Measurements from ENCODE around the gene ABR. TPM values are rescaled to one million over a fixed set of nuclear protein-coding genes. Genes with fewer than 3 reads are reported as not detected.

The ABR gene
- total and polyA plus RNA-seq, 4 donors = 2.7 to 12.9 (median 6.8) TPM

DNA sequence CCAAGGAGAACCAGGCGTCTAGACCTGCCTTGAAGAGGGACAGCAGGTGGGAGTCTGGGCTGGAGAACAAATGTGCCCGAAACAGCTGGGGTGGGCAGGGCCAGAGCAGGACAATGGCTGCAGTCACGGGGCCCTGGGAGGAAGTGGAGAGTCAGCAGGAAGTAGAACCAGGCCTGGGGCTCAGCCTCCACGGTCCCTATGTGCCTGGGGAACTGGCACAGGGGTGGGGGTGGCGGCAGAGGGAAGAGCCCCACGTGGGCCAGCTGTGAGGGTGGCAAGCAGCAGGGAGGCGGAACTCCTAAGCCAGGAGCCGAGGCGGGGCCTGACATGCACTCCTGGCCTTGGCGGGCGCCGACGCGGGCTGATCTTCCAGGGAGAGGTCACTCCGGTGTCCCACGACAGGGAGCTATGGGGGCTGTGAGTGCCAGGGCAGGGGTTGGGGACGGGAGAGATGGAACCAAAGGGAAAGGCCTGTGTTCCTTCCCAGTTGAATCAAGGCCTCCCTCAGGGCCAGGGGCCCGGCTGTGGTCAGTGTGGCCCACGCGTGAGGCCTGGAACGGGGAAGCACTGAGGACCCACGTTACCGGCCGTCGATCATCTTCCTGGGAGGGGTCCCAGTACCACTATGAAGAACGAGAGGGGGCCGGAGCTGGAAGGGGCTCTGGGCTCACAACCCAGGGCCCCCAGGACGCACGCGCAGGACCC lies 140.1 kb downstream of the ABR start (continued):
- TF ChIP-seq HNF4G (IDR thresholded peaks at IDR 0.05) (no peak), FOXA1 (IDR thresholded peaks at IDR 0.05) (no peak), GABPA (IDR thresholded peaks at IDR 0.05 in 1 of 2, conservative IDR thresholded peaks at IDR 0.05 in 1 of 2) (no peak), REST (IDR thresholded peaks at IDR 0.05) (no peak)

GRCh38 chr17:1039123-1039507 lies 140.7 kb downstream of the ABR start:
- no peaks in the 10 kb centered on the region for H3K36me3 ChIP-seq (ENCODE audit: control insufficient read depth in 4 of 4, insufficient read depth in 3 of 4, low read depth in 1 of 4, low read length in 3 of 4)
- no peaks in the 10 kb centered on the region for H3K9me3 ChIP-seq (ENCODE audit: control insufficient read depth in 4 of 4, low read length in 3 of 4)
- H3K4me3 ChIP-seq (ENCODE audit: low read depth in 1 of 3, low read length in 3 of 3) = no peak overlapping the region
- H3K9ac ChIP-seq (ENCODE audit: low read depth in 1 of 2, low read length in 2 of 2) = no peak overlapping the region
- DNase-seq (ENCODE audit: low spot score) = no peak
- no peak for TF ChIP-seq RXRA (IDR thresholded peaks at IDR 0.05)
- no peak for TF ChIP-seq JUND (IDR thresholded peaks at IDR 0.05)
- no peak for TF ChIP-seq HNF4G (IDR thresholded peaks at IDR 0.05)
- TF ChIP-seq FOXA1 (IDR thresholded peaks at IDR 0.05) = no peak
- TF ChIP-seq, protein P1, sequence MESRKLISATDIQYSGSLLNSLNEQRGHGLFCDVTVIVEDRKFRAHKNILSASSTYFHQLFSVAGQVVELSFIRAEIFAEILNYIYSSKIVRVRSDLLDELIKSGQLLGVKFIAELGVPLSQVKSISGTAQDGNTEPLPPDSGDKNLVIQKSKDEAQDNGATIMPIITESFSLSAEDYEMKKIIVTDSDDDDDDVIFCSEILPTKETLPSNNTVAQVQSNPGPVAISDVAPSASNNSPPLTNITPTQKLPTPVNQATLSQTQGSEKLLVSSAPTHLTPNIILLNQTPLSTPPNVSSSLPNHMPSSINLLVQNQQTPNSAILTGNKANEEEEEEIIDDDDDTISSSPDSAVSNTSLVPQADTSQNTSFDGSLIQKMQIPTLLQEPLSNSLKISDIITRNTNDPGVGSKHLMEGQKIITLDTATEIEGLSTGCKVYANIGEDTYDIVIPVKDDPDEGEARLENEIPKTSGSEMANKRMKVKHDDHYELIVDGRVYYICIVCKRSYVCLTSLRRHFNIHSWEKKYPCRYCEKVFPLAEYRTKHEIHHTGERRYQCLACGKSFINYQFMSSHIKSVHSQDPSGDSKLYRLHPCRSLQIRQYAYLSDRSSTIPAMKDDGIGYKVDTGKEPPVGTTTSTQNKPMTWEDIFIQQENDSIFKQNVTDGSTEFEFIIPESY (IDR thresholded peaks at IDR 0.05) = no peak
- no peak for TF ChIP-seq NR2F2 (IDR thresholded peaks at IDR 0.05)
- TF ChIP-seq ATF3 (IDR thresholded peaks at IDR 0.05) = no peak
- TF ChIP-seq RAD21 (IDR thresholded peaks at IDR 0.05) = no peak
- TF ChIP-seq, protein P2, sequence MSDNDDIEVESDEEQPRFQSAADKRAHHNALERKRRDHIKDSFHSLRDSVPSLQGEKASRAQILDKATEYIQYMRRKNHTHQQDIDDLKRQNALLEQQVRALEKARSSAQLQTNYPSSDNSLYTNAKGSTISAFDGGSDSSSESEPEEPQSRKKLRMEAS (IDR thresholded peaks at IDR 0.05) = no peak
- no peak for TF ChIP-seq SP1 (IDR thresholded peaks at IDR 0.05)
- no peak for TF ChIP-seq TAF1 (conservative IDR thresholded peaks at IDR 0.05)
- no peak for TF ChIP-seq REST (IDR thresholded peaks at IDR 0.05)
- no peak for TF ChIP-seq GABPA (IDR thresholded peaks at IDR 0.05 in 1 of 2, conservative IDR thresholded peaks at IDR 0.05 in 1 of 2)
- no peak for TF ChIP-seq YY1 (IDR thresholded peaks at IDR 0.05)
- TF ChIP-seq, protein P3, sequence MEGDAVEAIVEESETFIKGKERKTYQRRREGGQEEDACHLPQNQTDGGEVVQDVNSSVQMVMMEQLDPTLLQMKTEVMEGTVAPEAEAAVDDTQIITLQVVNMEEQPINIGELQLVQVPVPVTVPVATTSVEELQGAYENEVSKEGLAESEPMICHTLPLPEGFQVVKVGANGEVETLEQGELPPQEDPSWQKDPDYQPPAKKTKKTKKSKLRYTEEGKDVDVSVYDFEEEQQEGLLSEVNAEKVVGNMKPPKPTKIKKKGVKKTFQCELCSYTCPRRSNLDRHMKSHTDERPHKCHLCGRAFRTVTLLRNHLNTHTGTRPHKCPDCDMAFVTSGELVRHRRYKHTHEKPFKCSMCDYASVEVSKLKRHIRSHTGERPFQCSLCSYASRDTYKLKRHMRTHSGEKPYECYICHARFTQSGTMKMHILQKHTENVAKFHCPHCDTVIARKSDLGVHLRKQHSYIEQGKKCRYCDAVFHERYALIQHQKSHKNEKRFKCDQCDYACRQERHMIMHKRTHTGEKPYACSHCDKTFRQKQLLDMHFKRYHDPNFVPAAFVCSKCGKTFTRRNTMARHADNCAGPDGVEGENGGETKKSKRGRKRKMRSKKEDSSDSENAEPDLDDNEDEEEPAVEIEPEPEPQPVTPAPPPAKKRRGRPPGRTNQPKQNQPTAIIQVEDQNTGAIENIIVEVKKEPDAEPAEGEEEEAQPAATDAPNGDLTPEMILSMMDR (IDR thresholded peaks at IDR 0.05; ENCODE audit: low read depth, low read length, missing input control) = no peak
- no peaks in the 10 kb centered on the region for H3K4me1 ChIP-seq (ENCODE audit: control insufficient read depth in 4 of 4, insufficient read depth in 4 of 4, low read length in 3 of 4)
- no peaks in the 10 kb centered on the region for H3K27me3 ChIP-seq (ENCODE audit: control insufficient read depth in 4 of 4, insufficient read depth in 4 of 4, low read length in 3 of 4)
- H3K27ac ChIP-seq (ENCODE audit: low read depth in 1 of 2, low read length in 2 of 2) = peak overlapping the region in 1 of 2 donors; percentile 36
- WGBS = 63% methylated on average over 16 of the region's 16 CpGs

Data from liver (tissue), 9 donors.